Prostate gland (tissue), 2 donors: Measurements from ENCODE around the gene AGPAT2.

ENCODE experiments used
- CTCF ChIP-seq, 4 experiments: fragments of 200-600 bp in 2 of 4; fragments of 450-650 bp in 2 of 4; sonication (generic) in 2 of 4; IDR thresholded peaks; 1 replicate in 3 of 4; 2 replicates in 1 of 4; pipeline ENCODE4 v1.5.1; 2016 to 2019; ENCODE audit warnings: antibody characterized with exemption in 4 of 4, mild to moderate bottlenecking in 2 of 4, moderate library complexity in 2 of 4
- POLR2A ChIP-seq: fragments of 450-650 bp; IDR thresholded peaks from one replicate; pipeline ENCODE4 v1.6.1; 2016; ENCODE audit warnings: antibody characterized with exemption, mild to moderate bottlenecking
- POLR2AphosphoS5 ChIP-seq: sonication (generic); formaldehyde crosslinking; IDR thresholded peaks from one replicate; pipeline ENCODE4 v1.6.1; 2017; ENCODE audit warnings: antibody characterized with exemption

GRCh38 chr9:136707011-136707410 lies 19.8 kb upstream of the AGPAT2 start:
- TF ChIP-seq CTCF (IDR thresholded peaks at IDR 0.05) (no peak), POLR2A (no peak), POLR2AphosphoS5 (no peak)
